GM10847 (cell line): ENCODE measurements around the gene DNASE2B.

Source experiments
- POLR2A ChIP-seq: IDR thresholded peaks from 2 replicates; pipeline ENCODE4 v1.6.1; 2011; ENCODE audit not compliant: insufficient read length; ENCODE audit errors: extremely low read depth

The DNASE2B gene, protein sequence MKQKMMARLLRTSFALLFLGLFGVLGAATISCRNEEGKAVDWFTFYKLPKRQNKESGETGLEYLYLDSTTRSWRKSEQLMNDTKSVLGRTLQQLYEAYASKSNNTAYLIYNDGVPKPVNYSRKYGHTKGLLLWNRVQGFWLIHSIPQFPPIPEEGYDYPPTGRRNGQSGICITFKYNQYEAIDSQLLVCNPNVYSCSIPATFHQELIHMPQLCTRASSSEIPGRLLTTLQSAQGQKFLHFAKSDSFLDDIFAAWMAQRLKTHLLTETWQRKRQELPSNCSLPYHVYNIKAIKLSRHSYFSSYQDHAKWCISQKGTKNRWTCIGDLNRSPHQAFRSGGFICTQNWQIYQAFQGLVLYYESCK

DNA sequence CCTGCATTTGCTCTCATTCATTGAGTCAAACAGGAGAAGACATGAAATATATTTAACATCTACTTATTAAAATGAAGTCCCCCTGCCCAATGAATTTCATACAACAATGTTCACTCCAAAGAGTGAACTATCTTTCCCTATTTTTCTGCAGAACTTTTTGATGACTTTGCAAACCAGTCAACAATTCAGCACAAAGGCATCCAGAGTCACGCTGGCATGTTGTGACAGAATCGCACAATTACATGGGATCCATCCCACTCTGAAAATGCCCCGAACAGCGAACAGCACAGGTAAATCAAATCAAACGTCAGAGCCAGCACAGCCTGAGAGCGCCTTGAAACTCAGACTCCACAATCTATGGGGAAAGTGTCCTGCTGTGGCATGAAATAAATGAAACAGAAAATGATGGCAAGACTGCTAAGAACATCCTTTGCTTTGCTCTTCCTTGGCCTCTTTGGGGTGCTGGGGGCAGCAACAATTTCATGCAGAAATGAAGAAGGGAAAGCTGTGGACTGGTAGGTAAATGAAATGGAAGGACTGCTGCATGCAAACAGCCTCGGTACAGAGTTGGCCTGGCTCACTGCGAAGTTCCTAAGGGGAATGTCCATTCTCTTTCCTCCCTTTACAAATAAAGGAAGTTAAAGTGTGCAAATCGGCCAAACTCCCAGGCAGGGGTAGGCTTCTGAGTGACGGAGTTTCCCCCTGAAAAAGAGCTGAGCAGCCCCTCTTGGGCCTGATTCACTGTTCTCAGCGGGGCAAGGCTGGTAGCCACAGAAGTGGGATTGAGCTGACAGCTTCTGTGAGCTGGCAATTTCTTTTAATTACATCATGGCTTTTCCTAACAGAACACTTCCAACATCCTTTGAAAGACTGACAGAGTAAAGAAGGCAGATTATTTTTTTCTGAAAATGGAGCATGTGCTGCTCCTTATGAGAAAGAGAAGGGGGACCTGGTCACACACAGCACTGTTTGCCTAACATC is at the start of gene DNASE2B:
TSS of gene DNASE2B (plus strand) at position 310 of the 981 bp plus-strand sequence. CDS start at position 391, 81 bp downstream.
- no peak for TF ChIP-seq POLR2A

DNA sequence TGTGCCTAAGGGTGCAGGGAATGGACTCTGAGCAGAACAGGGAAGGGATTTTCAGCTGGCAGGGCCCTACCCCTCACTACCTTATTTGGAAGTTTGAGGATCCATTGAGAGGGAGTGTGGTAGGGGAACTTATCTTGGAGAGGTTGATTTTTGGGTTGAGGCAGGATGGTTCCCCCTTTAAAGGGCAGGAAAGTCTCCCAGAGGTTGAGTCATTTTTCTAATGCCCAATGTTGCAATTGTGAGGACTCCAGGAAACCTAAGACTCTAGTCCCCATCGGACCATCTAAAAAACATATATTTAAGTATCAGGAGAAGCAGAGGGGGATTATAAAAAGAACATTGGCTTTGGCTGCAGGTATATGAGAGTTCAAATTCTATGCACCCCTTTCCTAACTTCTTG is 49.5 kb upstream of the DNASE2B start:
- TF ChIP-seq POLR2A: no peak

DNA sequence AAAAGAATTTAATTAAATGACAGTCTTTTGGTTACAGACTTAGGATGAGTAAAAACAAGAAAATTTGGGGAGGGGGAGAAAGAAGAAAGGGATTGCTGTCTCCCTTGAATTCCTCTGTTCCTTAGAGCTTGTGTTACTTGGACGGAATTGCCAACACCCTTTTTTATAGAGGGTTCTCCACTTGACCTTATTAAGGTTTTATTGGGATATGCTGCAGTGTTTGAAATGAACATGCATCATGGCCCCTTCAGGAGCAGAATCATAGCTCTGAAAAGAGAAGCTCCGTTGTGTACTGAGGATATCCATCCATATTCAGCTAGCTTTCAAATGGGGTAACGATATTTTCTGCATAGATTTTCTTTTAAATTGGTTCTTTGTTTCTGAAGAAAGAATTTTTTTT is 48.2 kb upstream of the DNASE2B start:
- TF ChIP-seq POLR2A: no peak

DNA sequence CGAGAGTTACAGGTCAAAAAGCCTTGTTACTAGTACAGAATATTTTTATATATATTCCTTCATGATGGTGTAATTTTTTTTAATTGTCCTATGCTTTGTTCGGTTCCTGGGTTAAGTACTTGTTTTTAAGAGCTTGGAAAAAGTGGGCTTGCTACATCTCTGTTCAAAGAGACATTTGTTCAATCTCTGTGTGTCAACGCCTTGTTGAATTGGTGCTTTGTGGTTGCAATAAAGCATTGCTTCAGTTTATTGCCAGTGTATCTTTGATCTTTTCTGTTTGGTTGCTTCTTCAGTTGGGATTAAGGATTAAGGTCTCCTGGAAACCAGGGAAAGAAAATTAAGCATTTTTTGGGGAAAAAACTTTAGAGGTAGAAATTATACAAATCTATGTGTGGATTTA is 47.7 kb upstream of the DNASE2B start:
- no peak for TF ChIP-seq POLR2A

DNA sequence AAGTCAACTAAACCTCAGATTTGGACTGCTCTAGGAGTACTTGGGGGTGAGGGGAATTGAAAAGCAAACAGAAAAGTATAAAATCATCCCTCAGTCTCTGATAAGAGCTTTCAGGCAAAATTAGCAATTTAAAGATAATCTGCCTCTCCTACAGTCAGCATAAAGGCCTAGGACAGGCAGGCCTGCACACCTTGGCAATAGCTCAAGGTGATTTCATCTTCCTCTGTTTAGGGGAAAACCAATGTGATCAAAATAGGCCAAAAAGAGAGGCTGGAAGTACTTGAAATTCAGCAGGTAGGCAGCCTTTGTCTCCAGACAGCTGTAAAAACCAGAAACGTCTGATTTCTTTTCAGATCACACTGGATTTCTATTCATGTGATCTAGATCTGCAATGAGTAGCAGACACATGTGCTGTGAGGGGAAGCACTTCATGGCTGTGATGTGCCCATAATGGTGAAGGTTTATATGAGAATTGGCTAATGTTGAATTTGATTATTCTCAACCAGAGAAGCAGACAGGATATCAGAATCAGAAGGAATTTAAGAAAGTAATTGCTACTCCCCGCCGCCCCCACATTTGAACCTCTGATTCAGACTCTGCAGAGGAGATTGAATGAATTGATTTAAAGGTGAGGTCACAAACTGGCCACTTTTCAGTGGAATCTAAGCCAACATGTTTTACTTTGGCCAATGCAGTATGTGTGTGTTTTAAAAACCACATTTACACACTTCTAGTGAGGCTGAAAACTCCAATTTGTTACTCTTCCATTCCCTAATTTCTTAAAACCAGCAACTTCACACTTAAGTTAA is 45.8 kb upstream of the DNASE2B start:
- no peak for TF ChIP-seq POLR2A

DNA sequence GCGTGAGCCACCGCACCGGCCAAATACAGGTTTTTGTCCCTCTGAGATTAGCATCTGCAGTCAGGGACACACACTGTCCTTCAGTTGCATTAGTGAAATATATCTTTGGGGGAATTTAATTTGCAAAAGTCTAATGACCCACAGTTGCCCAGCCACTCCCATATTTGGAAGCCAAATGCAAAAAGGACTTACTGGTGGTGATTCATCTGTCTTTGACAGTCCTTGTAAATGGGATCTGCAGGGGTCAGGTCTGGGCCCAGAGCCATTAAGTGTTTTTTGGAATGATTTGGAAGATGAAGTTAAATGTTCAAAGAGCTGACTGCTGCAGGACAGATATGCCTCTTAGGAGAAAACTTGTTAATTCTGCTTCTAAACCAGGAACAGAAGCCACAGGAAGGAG is 44.6 kb upstream of the DNASE2B start:
- no peak for TF ChIP-seq POLR2A

DNA sequence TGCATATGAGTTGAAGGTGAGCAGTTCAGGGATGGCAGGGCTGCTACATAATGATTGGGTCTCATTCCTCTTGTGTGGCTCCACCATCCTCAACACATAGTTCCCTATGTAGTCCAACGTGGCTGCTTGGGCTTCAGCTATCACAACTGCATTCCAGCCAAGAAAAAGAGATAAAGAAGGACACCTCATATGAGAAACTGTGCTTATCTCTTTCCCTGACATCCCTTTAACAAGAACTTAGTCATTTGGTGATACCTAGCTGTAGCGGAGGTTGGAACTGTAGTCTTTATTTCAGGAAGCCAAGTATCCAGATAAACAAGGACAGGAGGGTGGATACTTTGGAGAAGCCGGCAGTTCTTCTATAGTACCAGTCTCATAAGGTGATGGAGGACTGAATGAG is 42.7 kb upstream of the DNASE2B start:
- no peak for TF ChIP-seq POLR2A

DNA sequence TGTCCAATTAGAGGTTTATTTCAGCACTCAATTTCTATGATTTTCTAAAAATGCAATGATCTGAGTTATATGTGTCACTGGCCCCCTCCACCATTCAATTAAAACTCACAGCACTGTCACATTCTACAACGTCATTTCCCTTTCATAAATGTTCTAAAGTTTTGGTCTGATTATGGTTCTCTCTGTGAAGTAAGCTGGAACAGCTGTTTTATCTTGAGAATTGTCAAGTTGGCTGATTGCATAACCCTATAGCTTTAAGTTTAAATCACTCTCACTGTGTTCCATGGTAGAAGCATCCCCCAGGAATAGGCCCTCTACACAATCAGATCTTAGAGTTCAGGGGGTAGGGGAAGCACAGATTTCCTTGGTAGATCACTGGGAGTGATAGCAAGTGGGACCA is 41.4 kb upstream of the DNASE2B start:
- no peak for TF ChIP-seq POLR2A

DNA sequence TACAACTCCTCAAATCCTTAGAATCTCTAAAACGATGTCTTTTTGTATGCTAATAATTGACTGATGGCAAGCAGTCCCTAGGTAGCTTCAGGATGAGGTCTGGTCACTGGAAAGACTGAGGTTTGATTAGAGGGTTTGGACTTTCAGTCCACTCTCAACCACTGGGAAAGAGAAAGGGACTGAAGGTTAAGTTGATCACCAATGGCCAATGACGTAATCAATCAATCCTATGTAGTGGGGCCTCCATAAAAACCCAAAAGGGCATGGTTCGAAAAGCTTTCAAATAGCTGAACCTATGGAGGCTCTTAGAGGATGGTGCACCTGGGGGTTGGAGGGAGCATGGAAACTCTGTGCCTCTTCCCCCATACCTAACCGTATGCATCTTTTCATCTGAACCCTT is 39.6 kb upstream of the DNASE2B start:
- no peak for TF ChIP-seq POLR2A

DNA sequence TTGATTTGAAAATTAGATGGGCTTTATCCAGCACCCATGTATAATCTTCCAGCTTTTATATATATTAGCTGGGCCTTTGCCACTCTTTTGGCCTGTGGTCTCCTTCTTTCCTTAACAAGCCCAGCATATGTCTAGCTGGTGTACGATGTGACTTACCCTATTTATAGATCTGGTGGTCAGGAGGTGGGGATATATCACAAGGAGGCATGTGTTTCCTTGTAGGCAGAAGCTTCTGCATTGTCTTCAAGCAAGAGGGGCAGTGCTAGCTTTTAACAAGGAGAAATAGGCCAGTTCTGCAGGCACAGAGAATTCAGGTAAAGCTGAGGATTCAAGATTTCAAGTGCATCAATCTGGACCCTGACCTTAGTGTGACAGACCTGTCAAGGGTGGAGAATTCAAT is 38.0 kb upstream of the DNASE2B start:
- no peak for TF ChIP-seq POLR2A

DNA sequence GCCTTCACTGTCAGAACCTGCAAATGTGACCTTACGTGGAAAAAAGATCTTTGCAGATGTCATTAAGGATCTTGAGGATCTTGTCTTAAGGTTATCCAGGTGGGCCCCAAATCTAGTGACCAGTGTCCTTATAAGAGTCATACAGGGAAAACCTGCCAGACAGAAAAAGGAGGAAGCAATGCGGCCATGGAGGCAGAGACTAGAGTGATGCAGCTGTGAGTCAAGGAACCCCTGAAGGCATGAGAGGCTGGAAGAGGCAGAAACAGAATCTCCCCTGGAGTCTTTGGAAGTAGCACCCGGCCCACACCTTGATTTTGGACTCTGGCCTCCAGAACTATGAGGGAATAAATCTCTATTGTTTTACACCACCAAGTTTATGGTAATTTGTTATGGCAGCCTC is 36.5 kb upstream of the DNASE2B start:
- TF ChIP-seq POLR2A: no peak

DNA sequence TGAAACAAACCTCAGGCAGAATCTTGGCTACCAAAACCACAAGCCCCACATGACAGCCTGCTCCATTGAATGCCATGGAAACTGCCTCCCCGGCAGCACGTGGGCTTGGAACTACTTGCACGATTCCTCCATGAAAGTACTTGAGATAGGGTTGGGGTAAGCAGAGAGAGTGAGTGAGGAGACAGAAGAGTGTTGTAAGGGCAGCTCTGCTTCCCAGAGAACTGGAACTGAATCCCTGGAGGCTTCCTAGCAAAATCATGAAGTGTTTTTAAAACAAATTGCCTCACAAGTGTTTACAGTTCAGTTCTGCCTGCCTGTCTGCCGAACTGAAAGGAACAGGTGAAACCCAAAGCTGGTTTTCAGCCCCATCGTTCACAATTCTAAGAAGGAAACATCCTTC is 35.3 kb upstream of the DNASE2B start:
- TF ChIP-seq POLR2A: no peak

DNA sequence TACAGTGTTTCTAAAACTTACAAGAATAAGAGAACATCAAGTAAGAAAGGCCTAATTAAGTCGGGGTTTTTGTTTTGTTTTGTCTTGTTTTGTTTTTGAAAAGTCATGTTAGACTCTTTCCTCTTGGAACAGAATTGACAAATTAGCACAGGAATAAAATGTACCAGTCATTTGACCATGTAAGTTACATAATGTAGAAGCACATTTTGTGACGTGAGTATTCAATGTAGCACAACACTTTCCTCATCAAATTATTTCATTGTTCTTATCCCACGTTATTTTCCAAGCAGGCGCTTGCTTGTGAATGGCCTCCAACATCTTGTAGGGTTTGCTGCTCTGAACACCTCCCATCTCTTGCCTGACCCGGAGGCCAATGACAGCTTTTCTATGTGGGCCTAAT is 34.7 kb upstream of the DNASE2B start:
- TF ChIP-seq POLR2A: no peak

DNA sequence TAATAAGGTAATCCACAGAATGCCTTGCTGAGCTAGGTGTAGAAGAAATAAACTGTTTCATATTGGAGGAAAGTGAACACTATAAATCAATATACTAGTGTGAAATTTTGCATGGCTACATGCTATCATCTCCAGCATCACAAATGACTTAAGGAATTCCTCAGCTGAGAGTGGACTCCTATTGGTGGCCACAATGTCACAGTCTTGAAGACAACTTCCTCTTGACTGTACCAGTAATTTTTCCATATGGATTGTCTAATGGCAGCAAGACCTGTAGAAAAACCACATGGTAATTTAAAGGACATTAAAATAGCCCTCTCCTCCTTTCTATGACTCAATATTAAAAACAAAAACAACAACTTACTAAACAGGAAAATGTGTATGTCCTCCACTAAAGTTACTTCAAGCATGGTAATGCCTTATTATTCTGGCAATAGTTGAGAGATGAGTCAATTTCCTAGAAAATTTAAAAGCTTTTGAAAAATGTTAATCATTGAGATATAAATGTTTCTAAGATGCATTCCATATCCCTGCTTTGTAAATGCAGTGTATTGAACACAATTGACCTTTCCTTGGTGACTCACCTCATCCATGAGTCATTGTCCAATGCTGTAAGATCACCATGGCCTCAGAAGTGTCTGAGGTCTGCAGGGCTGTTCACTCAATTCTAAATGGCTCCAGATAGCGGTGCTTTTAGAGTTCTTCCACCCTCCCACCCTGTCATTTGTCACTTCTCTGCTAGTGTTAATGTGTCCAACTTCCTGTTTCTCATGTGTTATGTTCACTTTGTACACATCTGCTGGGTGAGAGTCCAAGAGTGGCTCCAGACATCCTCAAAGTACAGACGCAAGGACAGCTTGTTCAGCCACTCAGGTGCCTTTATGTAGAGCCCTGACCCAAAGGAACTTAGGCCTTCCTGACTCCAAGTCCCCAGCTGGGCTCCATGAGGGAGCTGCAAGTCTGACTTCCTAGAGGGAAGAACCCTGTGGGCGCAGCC is 32.8 kb upstream of the DNASE2B start:
- TF ChIP-seq POLR2A: no peak
